Right atrium auricular region (tissue), 2 donors: Measurements from ENCODE around the gene WDR1. TPM values are rescaled to one million over a fixed set of nuclear protein-coding genes. Genes with fewer than 3 reads are reported as not detected.

ENCODE experiments used
- DNase-seq: peaks from one replicate; pipeline ENCODE4 v3.0.0-alpha.2; 2019; ENCODE audit warnings: low spot score
- H3K27ac ChIP-seq, 2 donors: fragments of 200-600 bp; sonication (generic); 1 replicate in 1 of 2; 2 replicates in 1 of 2; pipeline ENCODE4 v1.5.1; 2016 to 2019
- H3K27me3 ChIP-seq, 2 donors: fragments of 200-600 bp; sonication (generic); one replicate each; pipeline versions ENCODE4 v1.5.1 to v1.6.0; 2017 to 2019
- H3K36me3 ChIP-seq: fragments of 200-600 bp; sonication (generic); one replicate; pipeline ENCODE4 v1.5.1; 2016
- H3K4me1 ChIP-seq, 2 donors: fragments of 200-600 bp; sonication (generic); one replicate each; pipeline versions ENCODE4 v1.5.1 to v1.6.0; 2017 to 2019
- H3K4me3 ChIP-seq, 2 donors: fragments of 200-600 bp; sonication (generic); 1 replicate in 1 of 2; 2 replicates in 1 of 2; pipeline ENCODE4 v1.5.1; 2017 to 2019; ENCODE audit warnings: mild to moderate bottlenecking in 1 of 2, moderate library complexity in 1 of 2
- H3K9me3 ChIP-seq, 2 donors: fragments of 200-600 bp; sonication (generic); one replicate each; pipeline ENCODE4 v1.5.1; 2019
- CTCF ChIP-seq, 2 donors: fragments of 200-600 bp; sonication (generic); IDR thresholded peaks; one replicate each; pipeline ENCODE4 v1.5.1; 2019; ENCODE audit warnings: antibody characterized with exemption in 2 of 2
- total RNA-seq, 2 donors: library from RNA; depleted of rRNA; stranded (reverse); fragments of >200 nt; gene quantifications; one replicate each; pipeline ENCODE4 v1.1.0, GENCODE V29; 2016

WDR1 gene
- total RNA-seq, 2 donors from 2014 or later: 109 to 216 TPM

GRCh38 chr4:10077483-10078335 lies 38.9 kb downstream of the WDR1 start:
- H3K36me3 ChIP-seq: peaks cover 98% of the 10 kb centered on the region
- H3K27ac ChIP-seq: peak overlapping the region; percentile 51 to 73
- H3K4me1 ChIP-seq: peaks cover 0 to 31% of the 10 kb centered on the region in 2 donors
- H3K4me3 ChIP-seq: no peak overlapping the region
- H3K27me3 ChIP-seq: no peaks in the 10 kb centered on the region
- no peak for TF ChIP-seq CTCF (IDR thresholded peaks at IDR 0.05)
- no peaks in the 10 kb centered on the region for H3K9me3 ChIP-seq
- no peak for DNase-seq

- TF ChIP-seq CTCF (IDR thresholded peaks at IDR 0.05): no peak
- Histone ChIP-seq H3K36me3 (peaks cover 98% of the 10 kb centered on the region), H3K9me3 (no peaks in the 10 kb centered on the region), H3K4me3 (no peak overlapping the region), H3K27me3 (no peaks in the 10 kb centered on the region), H3K27ac (peak overlapping the region in 1 of 2 donors; percentile 73), H3K4me1 (peaks cover 0 to 31% of the 10 kb centered on the region in 2 donors)
- no peak for DNase-seq
Observed at GRCh38 chr4:10077076-10077475, 39.5 kb downstream of the WDR1 start.

- H3K27ac ChIP-seq: no peak overlapping the region
- TF ChIP-seq CTCF (IDR thresholded peaks at IDR 0.05): no peak
Observed at GRCh38 chr4:10075953-10076391, 40.6 kb downstream of the WDR1 start.

GRCh38 chr4:10075158-10075863 lies 41.3 kb downstream of the WDR1 start:
- Histone ChIP-seq H3K9me3 (no peaks in the 10 kb centered on the region), H3K4me3 (no peak overlapping the region), H3K36me3 (peaks cover 91% of the 10 kb centered on the region), H3K27ac (no peak overlapping the region), H3K4me1 (peaks cover 0 to 21% of the 10 kb centered on the region in 2 donors), H3K27me3 (no peaks in the 10 kb centered on the region)
- no peak for DNase-seq
- no peak for TF ChIP-seq CTCF (IDR thresholded peaks at IDR 0.05)

More at GRCh38 chr4:10075953-10076391, 40.6 kb downstream of the WDR1 start:
- Histone ChIP-seq H3K36me3 (peaks cover 91% of the 10 kb centered on the region), H3K4me3 (no peak overlapping the region), H3K27me3 (no peaks in the 10 kb centered on the region), H3K9me3 (no peaks in the 10 kb centered on the region), H3K4me1 (peaks cover 0 to 28% of the 10 kb centered on the region in 2 donors)
- DNase-seq: no peak

GRCh38 chr4:10074767-10075105 lies 41.9 kb downstream of the WDR1 start:
- Histone ChIP-seq H3K36me3 (peaks cover 85% of the 10 kb centered on the region), H3K9me3 (no peaks in the 10 kb centered on the region), H3K27ac (no peak overlapping the region), H3K4me1 (peaks cover 0 to 20% of the 10 kb centered on the region in 2 donors), H3K27me3 (no peaks in the 10 kb centered on the region), H3K4me3 (no peak overlapping the region)
- DNase-seq: no peak
- TF ChIP-seq CTCF (IDR thresholded peaks at IDR 0.05): peak in 1 of 2 donors; percentile 42
